HepG2 (cell line): Measurements from ENCODE around the gene CHRNB4. TPM values are rescaled to one million over a fixed set of nuclear protein-coding genes. Genes with fewer than 3 reads are reported as not detected.

ENCODE experiments used
- ATAC-seq: fragments of 200-7000 bp; cut with Tn5 transposase; 3 replicates; pipeline ENCODE4 v1.9.1; 2020; ENCODE audit warnings: mild to moderate bottlenecking, moderate library complexity
- BruUV-seq: library from RNA; stranded (reverse); fragments of 400-500 nt; replicated peaks from 2 replicates; lab custom pipeline; 2021; lab: Mats Ljungman, UMichigan
- CTCF ChIA-PET: fragments of 300-600 bp; formaldehyde crosslinking; extraction: SDS; loops from one replicate; lab custom pipeline; 2021; ENCODE audit warnings: low total read pairs, inconsistent platforms, low intra/inter-chr PET ratio; lab: Yijun Ruan, JAX
- POLR2A ChIA-PET: fragments of 350-600 bp; sonication (Branson Sonifier 250); formaldehyde crosslinking; loops from one replicate; lab custom pipeline; 2020; ENCODE audit warnings: antibody characterized with exemption, inconsistent platforms; lab: Yijun Ruan, JAX
- DNase-seq: peaks from one replicate; pipeline ENCODE4 v3.0.0-alpha.2; 2015; ENCODE audit warnings: low spot score
- FAIRE-seq: peaks from 3 replicates; lab custom pipeline; 2011; peaks lifted over from hg19 to GRCh38; lab: Jason Lieb, UNC
- H2AFZ ChIP-seq: one replicate; pipeline ENCODE4 v1.6.1; 2011; ENCODE audit warnings: low read length, inconsistent platforms
- H3K27ac ChIP-seq: fragments of 300-600 bp; 3 replicates; pipeline ENCODE4 v1.8.0; 2011; ENCODE audit warnings: mixed run types, mild to moderate bottlenecking, mixed read lengths, low read length, inconsistent platforms; ENCODE audit not compliant: insufficient read depth; ENCODE audit errors: extremely low read length
- H3K27me3 ChIP-seq, 2 experiments: fragments of 200-600 bp in 1 of 2; 2 replicates in 1 of 2; 3 replicates in 1 of 2; pipeline versions ENCODE4 v1.6.0 to v1.8.0; 2011; ENCODE audit warnings: low read length in 2 of 2, mild to moderate bottlenecking in 2 of 2, moderate library complexity in 2 of 2, inconsistent platforms in 1 of 2; ENCODE audit not compliant: insufficient read depth in 2 of 2, control insufficient read depth in 1 of 2
- H3K36me3 ChIP-seq, 2 experiments: fragments of 200-600 bp in 1 of 2; replicated peaks in 1 of 2; 2 replicates in 1 of 2; 3 replicates in 1 of 2; pipeline versions ENCODE4 v1.5.1 to v1.8.0; 2011; ENCODE audit warnings: low read length in 2 of 2, inconsistent platforms in 1 of 2; ENCODE audit not compliant: insufficient read depth in 2 of 2, control insufficient read depth in 1 of 2
- H3K4me1 ChIP-seq: 2 replicates; pipeline ENCODE4 v1.5.1; 2012; ENCODE audit warnings: low read length, inconsistent platforms; ENCODE audit not compliant: insufficient read depth
- H3K4me2 ChIP-seq: 2 replicates; pipeline ENCODE4 v1.6.0; 2011; ENCODE audit warnings: low read depth, low read length, inconsistent platforms
- H3K4me3 ChIP-seq, 3 experiments: fragments of 200-600 bp in 1 of 3; sonication (generic), shearing (Covaris generic) in 1 of 3; replicated peaks in 1 of 3; 2 replicates each; pipeline ENCODE4 v1.5.1; 2011 to 2016; ENCODE audit warnings: low read length in 3 of 3, inconsistent platforms in 2 of 3, low read depth in 2 of 3, mild to moderate bottlenecking in 2 of 3, control low read depth in 1 of 3, mixed read lengths in 1 of 3; ENCODE audit not compliant: insufficient read depth in 1 of 3
- H3K79me2 ChIP-seq: one replicate; pipeline ENCODE4 v1.6.1; 2011; ENCODE audit warnings: low read length, inconsistent platforms; ENCODE audit not compliant: insufficient read depth
- H3K9ac ChIP-seq: 2 replicates; pipeline ENCODE4 v1.6.0; 2011; ENCODE audit warnings: mild to moderate bottlenecking, low read depth, low read length, inconsistent platforms; ENCODE audit not compliant: insufficient read depth
- H3K9me3 ChIP-seq: 2 replicates; pipeline ENCODE4 v1.5.1; 2012; ENCODE audit warnings: mild to moderate bottlenecking, low read length
- H4K20me1 ChIP-seq: 2 replicates; pipeline ENCODE4 v1.6.0; 2011; ENCODE audit warnings: inconsistent platforms, mild to moderate bottlenecking, low read length, moderate library complexity; ENCODE audit not compliant: insufficient read depth
- CEBPB ChIP-seq: IDR thresholded peaks from 2 replicates; pipeline ENCODE4 v1.6.1; 2011; ENCODE audit warnings: low read depth, low read length, improper control_type of control experiment, borderline replicate concordance
- CREB1 ChIP-seq, 2 experiments: fragments of 450-650 bp in 1 of 2; IDR thresholded peaks; 2 replicates each; pipeline ENCODE4 v1.6.1; 2016 to 2017; ENCODE audit warnings: control low read depth in 1 of 2, mild to moderate bottlenecking in 1 of 2, missing compliant biosample characterization in 1 of 2, missing genetic modification characterization in 1 of 2
- EZH2 ChIP-seq: conservative IDR thresholded peaks from 2 replicates; pipeline ENCODE4 v1.6.1; 2012; ENCODE audit warnings: mild to moderate bottlenecking, low read depth, low read length, moderate library complexity
- IRX3 ChIP-seq: sonication (generic); formaldehyde crosslinking; IDR thresholded peaks from 2 replicates; pipeline ENCODE4 v1.8.1; 2023; ENCODE audit warnings: mild to moderate bottlenecking, low read depth, missing genetic modification reagents, borderline replicate concordance
- ISX ChIP-seq: sonication (generic); formaldehyde crosslinking; conservative IDR thresholded peaks from 2 replicates; pipeline ENCODE4 v1.5.0; 2020; ENCODE audit warnings: missing genetic modification reagents
- XRCC5 ChIP-seq: fragments of 200-400 bp; formaldehyde crosslinking; optimal IDR thresholded peaks from 2 replicates; pipeline ENCODE3; 2017; ENCODE audit warnings: mild to moderate bottlenecking, low read length
- ZEB1 ChIP-seq: IDR thresholded peaks from 2 replicates; pipeline ENCODE4 v1.6.1; 2012; ENCODE audit warnings: mild to moderate bottlenecking, low read depth, inconsistent platforms; ENCODE audit not compliant: insufficient replicate concordance
- WGBS: methylation state at CpG from one replicate; pipeline ENCODE4 v1.1.6; 2017; ENCODE audit warnings: low lambda C conversion rate; 5-methylcytosine and 5-hydroxymethylcytosine counted together
- in situ Hi-C: cut with HindIII; loops from 2 replicates; pipeline ENCODE4 v1.10.0; 2017; ENCODE audit warnings: low pct_unique_long_range_greater_than_20kb; ENCODE audit not compliant: extremely low pct_ligation_motif_present
- intact Hi-C: fragments of 100-400 bp; cut with micrococcal nuclease; formaldehyde crosslinking; loops from one replicate; pipeline ENCODE4 v1.10.0; 2022; ENCODE audit not compliant: unreplicated experiment
- polyA plus RNA-seq, 8 experiments: library from polyadenylated mRNA; depleted of rRNA in 3 of 8; stranded (reverse) in 7 of 8; unstranded in 1 of 8; fragments of >200 nt; fragmentation: Illumina TruSeq in 4 of 8; extraction: Trizol in 4 of 8; gene quantifications; 2 replicates each; pipeline versions ENCODE4 v1.2.1 to v1.2.3, GENCODE V29; 2011 to 2016; ENCODE audit warnings: low read depth in 4 of 8, missing spikeins in 1 of 8, mixed read lengths in 1 of 8; ENCODE audit not compliant: insufficient read depth in 1 of 8
- total RNA-seq, 5 experiments: library from RNA; depleted of rRNA; stranded (reverse); fragments of >200 nt; fragmentation: Illumina TruSeq; extraction: Trizol; gene quantifications; 2 replicates each; pipeline ENCODE4 v1.2.3, GENCODE V29; 2016; ENCODE audit warnings: low read depth in 1 of 5
- TF ChIP-seq, protein P1 (sequence below): sonication (generic); formaldehyde crosslinking; IDR thresholded peaks from 2 replicates; pipeline ENCODE4 v1.8.0; 2022; ENCODE audit warnings: missing genetic modification reagents, mild to moderate bottlenecking, borderline replicate concordance

CHRNB4 gene
- total and polyA plus RNA-seq, 2 of the 13 experiments (the other 11 are each of a cell fraction or from before 2014, with no cell fraction given) = not detected

DNA sequence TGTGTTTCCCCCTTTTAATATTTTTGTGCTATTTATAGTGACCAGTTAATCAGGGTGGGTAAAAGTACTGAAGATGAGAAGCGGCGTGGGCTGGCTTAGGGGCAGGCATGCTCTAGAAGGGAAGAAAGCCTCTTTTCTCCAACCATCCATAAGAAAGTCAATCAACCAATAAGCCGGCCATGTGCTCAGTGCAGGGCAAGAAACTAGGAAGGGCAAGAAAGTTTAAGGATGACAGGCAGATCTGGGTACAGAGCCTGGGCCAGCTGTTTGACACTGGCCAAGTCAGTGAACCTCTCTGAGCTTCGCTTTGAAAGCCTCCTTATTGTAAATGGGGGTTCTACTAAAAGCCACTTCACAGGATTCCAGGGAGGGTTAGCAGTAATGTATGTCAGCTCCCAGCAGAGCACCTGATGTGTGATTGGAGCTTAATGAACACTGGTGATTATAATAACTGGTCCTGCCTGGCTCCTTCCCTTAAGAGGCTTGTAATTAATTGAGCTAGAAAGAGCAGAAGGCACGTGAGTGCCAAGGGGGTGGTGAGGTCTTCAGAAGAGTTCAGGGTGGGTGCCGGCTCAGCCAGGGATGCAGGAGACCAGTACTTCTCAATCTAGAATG lies 14.5 kb downstream of the CHRNB4 start (continued):
- TF ChIP-seq XRCC5 (no peak), CEBPB (no peak), IRX3 (CRISPR knock-in tag) (no peak), ISX (CRISPR knock-in tag) (no peak), ZEB1 (no peak)

DNA sequence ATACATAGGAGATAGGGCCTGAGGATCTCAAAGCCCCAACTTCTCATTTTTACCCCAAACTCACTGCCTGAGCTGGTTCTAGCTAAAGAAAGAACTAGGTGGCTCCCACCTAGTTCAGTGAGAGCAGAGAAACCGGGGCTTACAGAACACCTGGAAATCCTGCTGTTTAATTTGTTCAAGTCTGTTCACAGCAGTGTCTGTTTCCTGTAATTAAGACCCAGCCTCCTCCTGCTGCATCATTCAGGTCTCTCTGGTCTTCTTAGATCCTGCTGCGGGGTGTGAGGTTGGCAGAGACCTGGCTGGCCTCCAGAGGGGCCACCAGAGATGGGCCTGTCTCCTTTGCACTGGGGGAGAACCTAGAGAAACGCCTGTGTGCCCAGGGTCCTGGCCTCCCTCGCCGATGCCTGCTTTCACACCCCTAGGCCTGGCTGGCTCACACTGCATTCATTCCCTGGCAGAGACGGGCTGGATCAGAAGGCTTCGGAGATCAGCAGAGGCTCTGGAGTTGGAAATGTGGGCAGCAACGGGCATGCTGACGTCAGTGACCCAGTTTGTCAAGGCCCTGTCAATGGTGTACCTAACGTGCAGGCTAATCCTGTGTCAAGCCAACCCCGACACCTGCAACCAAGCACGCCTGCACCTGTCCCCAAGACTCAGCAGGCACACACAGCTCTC lies 15.3 kb downstream of the CHRNB4 start:
- TF ChIP-seq CREB1 (IDR thresholded peaks at IDR 0.05) = peak; percentile 60
- no peak for TF ChIP-seq CREB1 (CRISPR knock-in tag; IDR thresholded peaks at IDR 0.05)
- TF ChIP-seq, protein P1, sequence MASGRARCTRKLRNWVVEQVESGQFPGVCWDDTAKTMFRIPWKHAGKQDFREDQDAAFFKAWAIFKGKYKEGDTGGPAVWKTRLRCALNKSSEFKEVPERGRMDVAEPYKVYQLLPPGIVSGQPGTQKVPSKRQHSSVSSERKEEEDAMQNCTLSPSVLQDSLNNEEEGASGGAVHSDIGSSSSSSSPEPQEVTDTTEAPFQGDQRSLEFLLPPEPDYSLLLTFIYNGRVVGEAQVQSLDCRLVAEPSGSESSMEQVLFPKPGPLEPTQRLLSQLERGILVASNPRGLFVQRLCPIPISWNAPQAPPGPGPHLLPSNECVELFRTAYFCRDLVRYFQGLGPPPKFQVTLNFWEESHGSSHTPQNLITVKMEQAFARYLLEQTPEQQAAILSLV = no peak
- TF ChIP-seq EZH2 = peak; percentile 68; the same call in 1 of the 2 replicates
- H3K9me3 ChIP-seq = no peaks in the 10 kb centered on the region
- ChIA-PET CTCF (no interaction called here), POLR2A (no interaction called here)
- FAIRE-seq (no peak), DNase-seq (no peak), ATAC-seq (peak; percentile 31; the same call in 1 of the 3 replicates)
- in situ Hi-C loops (no loop called here), intact Hi-C loops (no loop called here)
- no peak overlapping the region for H3K4me2 ChIP-seq
- no TSS peak for BruUV-seq
- WGBS = 0% methylated on average over 3 of the region's 12 CpGs
- H3K27ac ChIP-seq = no peak overlapping the region
- no peaks in the 10 kb centered on the region for H3K36me3 ChIP-seq
- H3K9ac ChIP-seq = no peak overlapping the region
- no peaks in the 10 kb centered on the region for H3K4me1 ChIP-seq
- no peak overlapping the region for H3K4me3 ChIP-seq
- H4K20me1 ChIP-seq = no peaks in the 10 kb centered on the region
- no peak overlapping the region for H2AFZ ChIP-seq
- peaks cover 11 to 71% of the 10 kb centered on the region in 2 experiments for H3K27me3 ChIP-seq
- H3K79me2 ChIP-seq = no peaks in the 10 kb centered on the region
